H1 (cell line): ENCODE results near the gene MBNL2. TPM values are rescaled to one million over a fixed set of nuclear protein-coding genes. Genes with fewer than 3 reads are reported as not detected.

Experiments used
- CTCF ChIA-PET: fragments of 300-600 bp; sonication (Branson Sonifier 250); formaldehyde crosslinking; loops from one replicate; lab custom pipeline; 2021; ENCODE audit not compliant: partially characterized antibody; lab: Charles Lee
- POLR2A ChIA-PET: fragments of 300-600 bp; sonication (Branson Sonifier 250); formaldehyde crosslinking; loops from one replicate; lab custom pipeline; 2021; ENCODE audit warnings: inconsistent platforms; ENCODE audit not compliant: partially characterized antibody; lab: Charles Lee
- DNase-seq, 2 experiments: peaks; one replicate each; pipeline versions ENCODE4 v3.0.0 to v3.0.0-alpha.2; 2010 to 2022; ENCODE audit warnings: low spot score in 2 of 2, low read depth in 1 of 2, mixed read lengths in 1 of 2
- FAIRE-seq: peaks from 2 replicates; lab custom pipeline; 2011; peaks lifted over from hg19 to GRCh38; lab: Jason Lieb, UNC
- H2AFZ ChIP-seq: 2 replicates; pipeline ENCODE4 v1.8.1; 2012; ENCODE audit warnings: low read length, inconsistent platforms
- H2AK5ac ChIP-seq: 2 replicates; pipeline ENCODE4 v1.6.1; 2013; ENCODE audit warnings: low read depth, low read length
- H2BK120ac ChIP-seq: replicated peaks from 2 replicates; pipeline ENCODE3; 2013; ENCODE audit warnings: low read depth, low read length, inconsistent platforms
- H2BK12ac ChIP-seq: 2 replicates; pipeline ENCODE4 v1.6.1; 2013; ENCODE audit warnings: low read depth, low read length
- H2BK15ac ChIP-seq: 2 replicates; pipeline ENCODE4 v1.6.1; 2013; ENCODE audit warnings: low read length
- H2BK20ac ChIP-seq: 2 replicates; pipeline ENCODE4 v1.6.1; 2013; ENCODE audit warnings: low read length
- H2BK5ac ChIP-seq: 2 replicates; pipeline ENCODE4 v1.6.1; 2013; ENCODE audit warnings: low read depth, low read length
- H3K14ac ChIP-seq: 2 replicates; pipeline ENCODE4 v1.6.1; 2013; ENCODE audit warnings: inconsistent platforms; ENCODE audit not compliant: insufficient read length
- H3K18ac ChIP-seq: 2 replicates; pipeline ENCODE4 v1.6.1; 2013; ENCODE audit warnings: low read length; ENCODE audit errors: extremely low read depth
- H3K23ac ChIP-seq: 2 replicates; pipeline ENCODE4 v1.6.1; 2013; ENCODE audit warnings: inconsistent platforms; ENCODE audit not compliant: insufficient read length
- H3K23me2 ChIP-seq: 2 replicates; pipeline ENCODE4 v1.6.1; 2013; ENCODE audit warnings: low read depth, low read length
- H3K27ac ChIP-seq: 2 replicates; pipeline ENCODE4 v1.6.1; 2011; ENCODE audit warnings: low read depth, low read length, inconsistent platforms
- H3K27me3 ChIP-seq, 4 experiments: replicated peaks in 1 of 4; 1 replicate in 1 of 4; 2 replicates in 3 of 4; pipeline versions ENCODE4 v1.6.1 to v1.8.1; 2011 to 2013; ENCODE audit warnings: low read length in 3 of 4, mild to moderate bottlenecking in 3 of 4, inconsistent platforms in 2 of 4, mixed read lengths in 2 of 4, moderate library complexity in 1 of 4; ENCODE audit not compliant: control insufficient read depth in 3 of 4, insufficient read depth in 3 of 4; ENCODE audit errors: extremely low read depth in 1 of 4
- H3K36me3 ChIP-seq, 4 experiments: 2 replicates each; pipeline versions ENCODE4 v1.6.1 to v1.8.1; 2011 to 2013; ENCODE audit warnings: mild to moderate bottlenecking in 4 of 4, low read length in 3 of 4, moderate library complexity in 2 of 4, control low read depth in 1 of 4, inconsistent platforms in 1 of 4; ENCODE audit not compliant: insufficient read depth in 4 of 4, control insufficient read depth in 2 of 4
- H3K4ac ChIP-seq: replicated peaks from 2 replicates; pipeline ENCODE3; 2013; ENCODE audit warnings: low read length, low read depth, mixed read lengths, inconsistent platforms; ENCODE audit not compliant: insufficient read length
- H3K4me1 ChIP-seq, 4 experiments: replicated peaks in 1 of 4; 1 replicate in 1 of 4; 2 replicates in 3 of 4; pipeline versions ENCODE4 v1.6.1 to v1.8.1; 2011 to 2013; ENCODE audit warnings: low read length in 3 of 4, inconsistent platforms in 2 of 4, mixed read lengths in 1 of 4; ENCODE audit not compliant: insufficient read depth in 4 of 4, control insufficient read depth in 3 of 4
- H3K4me2 ChIP-seq, 2 experiments: 2 replicates each; pipeline versions ENCODE4 v1.6.1 to v1.8.1; 2011 to 2013; ENCODE audit warnings: low read depth in 2 of 2, low read length in 2 of 2, control low read depth in 1 of 2, inconsistent platforms in 1 of 2, mild to moderate bottlenecking in 1 of 2; ENCODE audit not compliant: insufficient read depth in 1 of 2
- H3K4me3 ChIP-seq, 4 experiments: fragments of 200-600, 300-600 bp in 1 of 4; sonication (generic), shearing (Covaris generic), sonication (Bioruptor Twin) in 1 of 4; 2 replicates each; pipeline versions ENCODE4 v1.5.1 to v1.8.1; 2011 to 2016; ENCODE audit warnings: low read length in 4 of 4, low read depth in 3 of 4, control low read depth in 2 of 4, inconsistent platforms in 2 of 4, mild to moderate bottlenecking in 2 of 4, mixed read lengths in 1 of 4, moderate library complexity in 1 of 4; ENCODE audit not compliant: insufficient read depth in 2 of 4; ENCODE audit errors: extremely low read depth in 1 of 4
- H3K56ac ChIP-seq: replicated peaks from 2 replicates; pipeline ENCODE3; 2013; ENCODE audit warnings: low read depth, mild to moderate bottlenecking, mixed read lengths, low read length, inconsistent platforms; ENCODE audit not compliant: insufficient read length
- H3K79me1 ChIP-seq: 2 replicates; pipeline ENCODE4 v1.6.1; 2013; ENCODE audit warnings: low read depth, low read length, control low read depth
- H3K79me2 ChIP-seq, 2 experiments: 2 replicates each; pipeline versions ENCODE4 v1.6.1 to v1.8.1; 2012 to 2013; ENCODE audit warnings: low read length in 2 of 2, mild to moderate bottlenecking in 2 of 2, inconsistent platforms in 1 of 2; ENCODE audit not compliant: insufficient read depth in 2 of 2, control insufficient read depth in 1 of 2
- H3K9ac ChIP-seq, 4 experiments: replicated peaks in 1 of 4; 1 replicate in 1 of 4; 2 replicates in 3 of 4; pipeline versions ENCODE4 v1.6.1 to v1.8.1; 2011 to 2013; ENCODE audit warnings: low read depth in 3 of 4, low read length in 3 of 4, control low read depth in 2 of 4, mild to moderate bottlenecking in 2 of 4, moderate library complexity in 2 of 4, inconsistent platforms in 1 of 4; ENCODE audit errors: extremely low read depth in 1 of 4
- H3K9me3 ChIP-seq, 2 experiments: 2 replicates each; pipeline versions ENCODE4 v1.6.1 to v1.8.1; 2012 to 2013; ENCODE audit warnings: mild to moderate bottlenecking in 2 of 2, moderate library complexity in 2 of 2, control low read depth in 1 of 2, inconsistent platforms in 1 of 2, low read depth in 1 of 2, low read length in 1 of 2, mixed read lengths in 1 of 2; ENCODE audit not compliant: insufficient read depth in 2 of 2
- H4K20me1 ChIP-seq, 2 experiments: replicated peaks in 1 of 2; 2 replicates each; pipeline versions ENCODE3 to v1.8.1; 2011 to 2013; ENCODE audit warnings: inconsistent platforms in 2 of 2, low read length in 2 of 2, mild to moderate bottlenecking in 1 of 2; ENCODE audit not compliant: insufficient read depth in 2 of 2, control insufficient read depth in 1 of 2
- H4K5ac ChIP-seq: 2 replicates; pipeline ENCODE4 v1.6.1; 2013; ENCODE audit warnings: low read length, low read depth, mixed read lengths, inconsistent platforms; ENCODE audit not compliant: insufficient read length
- H4K8ac ChIP-seq: 2 replicates; pipeline ENCODE4 v1.8.0; 2013; ENCODE audit warnings: mild to moderate bottlenecking, moderate library complexity, low read length, inconsistent platforms; ENCODE audit not compliant: insufficient read depth; ENCODE audit errors: extremely low read depth
- H4K91ac ChIP-seq: replicated peaks from 2 replicates; pipeline ENCODE3; 2013; ENCODE audit warnings: low read length, mixed read lengths, inconsistent platforms; ENCODE audit not compliant: insufficient read length
- E2F6 ChIP-seq: IDR thresholded peaks from 2 replicates; pipeline ENCODE4 v1.6.1; 2012; ENCODE audit warnings: inconsistent platforms
- FOSL1 ChIP-seq: IDR thresholded peaks from 2 replicates; pipeline ENCODE4 v1.6.1; 2011; ENCODE audit warnings: mild to moderate bottlenecking, low read depth, low read length, moderate library complexity; ENCODE audit not compliant: insufficient read depth
- KDM5A ChIP-seq: fragments of 200-600 bp; IDR thresholded peaks from 2 replicates; pipeline ENCODE4 v1.7.1; 2012; ENCODE audit warnings: mild to moderate bottlenecking, low read length, inconsistent platforms, mixed read lengths
- RAD21 ChIP-seq, 2 experiments: IDR thresholded peaks in 1 of 2; conservative IDR thresholded peaks in 1 of 2; 2 replicates each; pipeline ENCODE4 v1.6.1; 2011; ENCODE audit warnings: low read depth in 2 of 2, low read length in 2 of 2, improper control_type of control experiment in 1 of 2, inconsistent platforms in 1 of 2, mild to moderate bottlenecking in 1 of 2, moderate library complexity in 1 of 2
- TBP ChIP-seq: IDR thresholded peaks from 2 replicates; pipeline ENCODE4 v1.6.1; 2011; ENCODE audit warnings: low read depth, low read length, improper control_type of control experiment
- TCF12 ChIP-seq: IDR thresholded peaks from 2 replicates; pipeline ENCODE4 v1.6.1; 2011; ENCODE audit warnings: low read depth, mild to moderate bottlenecking, low read length
- YY1 ChIP-seq: IDR thresholded peaks from 2 replicates; pipeline ENCODE4 v1.6.1; 2011; ENCODE audit warnings: low read depth, mild to moderate bottlenecking, low read length
- WGBS, 2 experiments: shearing (Covaris generic) in 1 of 2; methylation state at CpG; one replicate each; pipeline versions ENCODE4 v1.1.6 to v1.1.7; 2013 to 2015; ENCODE audit warnings: low lambda C conversion rate in 2 of 2, mixed read lengths in 2 of 2, inconsistent platforms in 1 of 2, low coverage in 1 of 2, missing lambda C conversion rate in 1 of 2; ENCODE audit not compliant: insufficient replicate concordance in 2 of 2, insufficient coverage in 1 of 2, insufficient read length in 1 of 2; ENCODE audit errors: extremely low coverage in 1 of 2, missing lambda C conversion rate in 1 of 2; 5-methylcytosine and 5-hydroxymethylcytosine counted together
- polyA plus RNA-seq, 7 experiments: library from polyadenylated mRNA; depleted of rRNA in 3 of 7; stranded (reverse) in 5 of 7; unstranded in 2 of 7; fragments of >200 nt in 5 of 7; fragments of 200-250 nt in 2 of 7; gene quantifications; 1 replicate in 5 of 7; 2 replicates in 1 of 7; 4 replicates in 1 of 7; pipeline versions ENCODE4 v1.2.1 to v1.2.3, GENCODE V29; 2011 to 2013; ENCODE audit warnings: missing spikeins in 2 of 7, mixed read lengths in 2 of 7
- total RNA-seq: library from RNA; stranded (reverse); fragmentation: NEBNext Ultra II Directional; extraction: Animal tissue kit (Norgen Biotek cat#: 25700); gene quantifications from 2 replicates; pipeline ENCODE4 v1.2.1, GENCODE V29; 2021
- TF ChIP-seq, protein P1 (sequence below): IDR thresholded peaks from 2 replicates; pipeline ENCODE4 v1.6.1; 2011; ENCODE audit warnings: low read depth, mild to moderate bottlenecking, low read length; ENCODE audit not compliant: insufficient read depth

The MBNL2 gene
- total and polyA plus RNA-seq, 2 of the 8 experiments (the other 6 are each of a cell fraction or from before 2014, with no cell fraction given): 1.0 to 2.6 TPM

- no peaks in the 10 kb centered on the region for H3K9me3 ChIP-seq
- DNase-seq (no peak), FAIRE-seq (no peak)
- H2BK15ac ChIP-seq: no peak overlapping the region
- POLR2A ChIA-PET: no interaction called here
- H3K18ac ChIP-seq: no peak overlapping the region
- no peak overlapping the region for H4K5ac ChIP-seq
- H2BK5ac ChIP-seq: no peak overlapping the region
- H3K23me2 ChIP-seq: no peaks in the 10 kb centered on the region
- H3K4me1 ChIP-seq: peaks cover 3 to 13% (median 10%) of the 10 kb centered on the region in 4 experiments; a peak in 5 of 7 replicates
- no peak overlapping the region for H2BK20ac ChIP-seq
- no peak overlapping the region for H3K4ac ChIP-seq
- no peak overlapping the region for H3K23ac ChIP-seq
- H2BK12ac ChIP-seq: no peak overlapping the region
- H2AFZ ChIP-seq: no peak overlapping the region
- no peak overlapping the region for H2BK120ac ChIP-seq
- H3K56ac ChIP-seq: no peak overlapping the region
- H3K4me2 ChIP-seq: no peak overlapping the region
- H2AK5ac ChIP-seq: no peak overlapping the region
- no peaks in the 10 kb centered on the region for H3K27me3 ChIP-seq
- no peak overlapping the region for H4K8ac ChIP-seq
- CTCF ChIA-PET: interaction anchor here (4.1 kb wide), 1 partner anchor 11 kb away, joined by 25 read pairs; no protein-coding TSS in a partner anchor
- WGBS, 2 experiments: 89% methylated on average over 5 of the region's 5 CpGs; no CpG with 5 or more reads in 1 of the 2 experiments
- H3K79me1 ChIP-seq: no peaks in the 10 kb centered on the region
- no peak overlapping the region for H3K9ac ChIP-seq
- no peak overlapping the region for H3K4me3 ChIP-seq
- no peak overlapping the region for H3K14ac ChIP-seq
- no peak overlapping the region for H3K27ac ChIP-seq
- no peaks in the 10 kb centered on the region for H3K36me3 ChIP-seq
- no peaks in the 10 kb centered on the region for H4K20me1 ChIP-seq
- no peaks in the 10 kb centered on the region for H3K79me2 ChIP-seq
- H4K91ac ChIP-seq: no peak overlapping the region
- TF ChIP-seq FOSL1: no peak
- TF ChIP-seq KDM5A: no peak
- no peak for TF ChIP-seq TCF12
- TF ChIP-seq YY1: no peak
- TF ChIP-seq TBP: no peak
- TF ChIP-seq RAD21 (IDR thresholded peaks at IDR 0.05 in 1 of 2, conservative IDR thresholded peaks at IDR 0.05 in 1 of 2; ENCODE audit: low read depth in 2 of 2, low read length in 2 of 2): no peak
- TF ChIP-seq, protein P1, sequence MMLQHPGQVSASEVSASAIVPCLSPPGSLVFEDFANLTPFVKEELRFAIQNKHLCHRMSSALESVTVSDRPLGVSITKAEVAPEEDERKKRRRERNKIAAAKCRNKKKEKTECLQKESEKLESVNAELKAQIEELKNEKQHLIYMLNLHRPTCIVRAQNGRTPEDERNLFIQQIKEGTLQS: no peak
- no peak for TF ChIP-seq E2F6
Observed at GRCh38 chr13:97256343-97256783, 34.2 kb downstream of the MBNL2 start.
